Fibroblast of skin of abdomen (primary cell): ENCODE results near the gene SLC39A7.
A peak's percentile ranks its signal among the peaks of the same experiment; 100 is the strongest.

ENCODE experiments used
- DNase-seq: peaks from one replicate; pipeline ENCODE4 v3.0.0-alpha.2; 2013

Gene SLC39A7

DNA sequence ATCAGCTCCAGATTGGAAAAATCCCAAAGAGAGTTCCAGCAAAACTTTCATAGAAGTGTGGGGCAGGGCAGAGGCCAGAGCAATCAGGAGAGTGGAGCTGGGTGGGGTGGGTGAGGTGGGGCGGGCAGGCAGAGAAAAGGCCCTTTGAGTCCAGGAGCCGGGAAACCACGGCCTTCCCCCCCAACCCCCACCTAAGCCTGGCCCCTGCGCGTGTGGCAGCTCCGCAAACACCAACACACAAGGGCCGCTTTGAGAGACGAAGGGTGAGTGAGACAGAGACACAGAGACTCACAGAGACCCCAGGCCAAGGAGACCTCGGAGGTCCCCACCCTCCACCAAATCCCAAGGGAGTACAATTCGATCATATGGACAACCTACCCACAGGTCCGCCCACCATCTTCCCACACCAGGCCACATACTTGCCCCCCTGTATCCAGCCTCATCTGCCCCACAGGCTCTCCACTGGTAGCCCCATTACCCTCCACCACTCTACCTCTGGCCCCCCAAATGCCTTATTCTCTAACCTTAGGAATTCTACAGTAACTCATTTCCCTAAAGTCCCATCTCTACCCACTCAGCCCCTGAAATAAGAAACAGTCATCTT lies 10.1 kb upstream of the SLC39A7 start:
- no peak for DNase-seq

DNA sequence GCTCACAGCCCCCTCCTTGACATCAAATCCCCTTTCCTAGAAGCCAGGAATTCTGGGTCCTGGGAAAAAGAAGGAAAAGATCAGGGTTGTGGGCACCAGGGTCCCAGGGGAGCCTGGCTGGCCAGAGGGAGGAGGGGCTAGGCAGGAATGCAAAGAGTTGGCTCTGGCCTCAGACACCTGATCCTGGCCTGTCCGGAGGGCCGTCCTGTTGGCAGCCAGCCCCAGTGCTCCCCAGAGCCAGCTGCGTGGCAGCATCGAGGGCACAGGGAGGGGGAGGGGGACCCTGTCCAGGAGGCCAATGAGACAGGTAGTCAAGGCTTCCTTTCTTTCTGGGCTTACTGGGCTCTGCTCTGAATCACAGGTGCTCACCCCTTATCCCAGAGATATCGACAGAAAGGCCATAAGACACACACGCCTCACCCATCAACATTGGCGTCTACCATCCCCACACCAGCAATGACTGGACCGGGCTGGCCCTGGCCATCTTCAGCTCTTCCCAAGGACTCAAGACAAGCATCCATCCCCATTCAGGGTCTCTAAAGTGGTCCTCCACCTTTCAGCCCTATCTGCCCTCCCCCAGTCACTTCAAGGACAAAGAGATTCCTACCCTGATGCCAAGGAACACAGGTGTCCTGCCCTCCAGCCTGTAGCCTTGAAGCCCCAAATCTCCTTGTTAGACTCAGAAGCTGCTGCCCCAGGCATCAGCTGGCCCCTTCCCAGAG lies 9.1 kb upstream of the SLC39A7 start:
- no peak for DNase-seq

DNA sequence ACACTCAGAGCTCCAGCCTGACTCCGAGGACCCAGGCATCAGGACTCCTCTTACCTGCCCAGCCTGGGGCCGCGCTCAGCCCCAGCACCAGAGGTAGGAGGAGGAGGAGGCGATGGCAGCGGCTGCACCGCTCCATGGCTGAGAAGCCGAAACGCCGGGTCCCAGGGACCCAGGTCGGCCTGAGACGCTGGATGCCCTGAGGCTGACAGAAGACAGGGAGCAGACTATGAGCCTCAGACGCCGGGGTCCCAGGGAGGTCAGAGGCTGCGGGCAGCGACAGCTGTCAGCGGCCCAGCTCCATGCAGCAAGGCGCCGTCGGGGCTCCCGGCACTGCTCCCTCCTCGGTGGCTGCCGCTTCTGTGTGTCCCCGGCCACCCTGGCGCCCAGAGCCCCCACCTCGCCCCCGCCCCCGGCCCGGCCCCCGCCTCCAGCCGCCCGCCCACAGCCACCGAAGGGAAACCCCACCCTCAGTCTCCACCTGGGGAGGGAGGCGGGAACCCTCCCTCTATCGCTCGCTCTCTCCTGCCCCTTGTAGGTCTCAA lies 8.5 kb upstream of the SLC39A7 start, which contains the start of gene COL11A2:
Gene COL11A2 (minus strand): TSS at position 363 of the 542 bp plus-strand sequence. CDS start 227 bp downstream, at position 136.
- no peak for DNase-seq

DNA sequence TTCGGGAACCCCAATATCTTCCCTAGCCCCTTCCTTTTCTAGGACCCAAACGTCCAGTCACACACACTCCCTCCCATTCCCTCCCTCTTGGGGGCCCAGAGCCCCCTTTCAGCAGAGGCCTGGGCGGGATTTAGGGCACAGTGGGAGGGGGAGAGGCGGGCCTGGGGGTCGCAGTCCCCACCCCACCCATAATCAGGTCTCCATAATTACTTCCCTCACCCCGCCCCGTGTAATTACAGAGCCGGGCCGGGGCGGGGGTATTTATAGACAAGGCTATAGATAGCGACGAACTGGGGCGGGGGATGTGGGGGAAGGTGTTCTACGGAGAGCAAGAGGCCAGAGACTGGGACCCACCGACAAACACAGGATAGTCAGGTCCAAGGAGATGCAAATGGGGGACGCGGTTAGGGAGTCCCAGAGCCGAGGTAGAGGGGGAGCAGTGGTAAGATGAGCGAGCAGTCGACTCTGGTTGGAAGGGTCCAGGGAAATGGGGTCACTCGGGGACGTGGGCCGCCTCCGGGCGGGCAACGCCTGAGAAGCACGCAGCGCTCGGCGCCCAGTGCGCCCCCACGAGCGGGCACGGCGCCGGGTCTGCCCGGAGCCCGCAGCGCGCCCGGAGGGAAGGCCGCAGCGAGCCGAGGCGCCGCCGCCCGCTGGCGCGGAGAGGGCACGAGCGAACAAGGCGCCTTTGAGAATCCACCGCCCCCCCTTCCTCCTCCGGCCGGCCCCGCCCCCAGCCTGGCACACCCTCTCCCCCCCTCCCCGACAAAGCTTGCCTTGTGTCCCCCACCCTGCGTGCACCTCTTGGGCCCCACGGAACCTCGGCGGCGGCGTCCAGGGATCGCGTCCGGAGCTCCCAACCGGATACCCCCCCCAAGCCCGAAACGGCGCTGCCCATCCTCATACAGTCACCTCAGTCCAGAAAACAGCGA lies 7.7 kb upstream of the SLC39A7 start:
- DNase-seq, result no peak

DNA sequence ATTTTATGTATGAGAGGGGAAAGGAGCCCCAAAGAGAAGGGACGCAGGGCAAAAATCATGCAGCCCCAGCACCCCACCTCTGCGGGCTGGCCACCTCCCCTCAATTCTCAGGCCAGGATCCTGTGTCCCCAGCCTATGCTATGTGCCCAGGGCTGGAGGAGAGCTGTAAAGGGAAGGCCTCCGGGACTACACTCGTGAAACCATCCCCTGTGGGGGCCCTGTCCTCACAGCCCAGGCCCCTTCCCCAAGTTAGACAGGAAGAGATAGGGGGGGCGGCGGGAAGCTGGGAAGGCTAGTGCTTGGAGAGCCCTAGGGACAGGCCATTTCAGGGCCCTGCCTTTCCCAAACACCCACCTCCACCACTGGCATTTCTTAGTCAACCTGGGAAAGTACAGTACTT lies 7.0 kb upstream of the SLC39A7 start:
- DNase-seq, result no peak

DNA sequence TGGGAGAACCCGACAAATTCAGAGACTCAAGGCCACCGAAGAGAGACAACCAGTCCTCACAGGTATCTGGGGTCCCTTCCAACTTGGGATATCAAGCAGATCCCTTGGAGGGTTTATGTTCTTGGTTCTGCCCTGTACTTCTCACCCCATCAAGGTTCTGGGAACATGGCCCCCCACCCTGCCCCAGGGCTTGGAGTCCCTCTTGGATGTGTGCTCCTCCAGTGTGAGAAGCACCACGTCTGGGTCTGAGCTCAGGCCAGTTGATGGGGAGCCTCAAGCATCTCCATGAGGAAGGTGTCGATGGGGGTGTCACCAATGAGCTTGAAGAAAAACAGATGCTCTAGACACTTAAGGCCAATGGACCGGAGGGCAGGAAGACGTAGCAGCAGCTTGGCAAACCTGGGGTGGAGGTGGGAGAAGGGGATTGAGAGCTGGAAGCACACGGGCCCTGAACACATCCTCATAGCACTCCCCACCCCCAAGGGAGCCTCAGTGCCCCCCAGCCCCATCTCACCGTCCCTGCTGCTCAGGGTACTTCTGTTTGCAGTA lies 6.2 kb upstream of the SLC39A7 start:
- DNase-seq, result no peak

DNA sequence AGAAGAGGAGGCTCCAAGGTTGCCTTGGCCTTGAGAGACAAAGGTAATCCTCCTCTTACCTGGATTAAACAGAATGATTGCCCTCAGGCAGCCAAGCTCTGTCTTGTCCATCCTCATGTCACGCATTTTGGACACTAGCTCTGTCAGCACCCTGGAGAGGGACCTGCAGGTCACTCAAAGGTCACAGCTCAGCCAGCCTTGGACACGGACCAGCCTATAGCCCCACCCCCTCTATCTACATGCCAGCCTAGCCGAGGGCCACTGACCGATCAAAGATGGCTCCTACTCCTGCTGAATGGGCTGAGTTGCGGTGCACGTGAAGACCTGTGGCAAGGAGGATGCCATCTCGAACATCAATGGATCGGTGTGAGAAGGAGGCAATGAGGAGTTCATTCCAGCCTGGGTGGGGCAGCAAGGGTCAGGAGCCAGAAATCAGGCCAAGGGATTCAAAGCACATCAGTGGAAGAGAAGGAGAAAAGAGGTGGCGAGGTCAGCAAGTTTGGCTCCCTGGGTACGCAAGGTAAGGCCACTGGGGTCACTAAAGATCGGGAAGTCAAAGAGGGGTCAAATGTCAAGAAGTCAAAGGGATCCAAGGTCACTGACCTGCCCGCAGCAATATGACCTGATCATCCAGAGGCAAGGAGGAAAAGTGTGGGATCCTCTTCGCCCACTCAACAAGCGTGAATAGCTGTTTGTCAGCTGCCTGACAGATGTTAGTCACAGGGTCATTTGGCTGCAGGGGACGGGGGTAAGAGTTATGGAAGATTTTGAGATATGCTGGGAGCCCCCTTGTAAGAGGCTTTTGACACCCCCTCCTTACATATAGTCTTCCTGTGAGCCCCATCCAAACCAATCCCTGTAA lies 5.1 kb upstream of the SLC39A7 start:
- DNase-seq, result no peak

DNA sequence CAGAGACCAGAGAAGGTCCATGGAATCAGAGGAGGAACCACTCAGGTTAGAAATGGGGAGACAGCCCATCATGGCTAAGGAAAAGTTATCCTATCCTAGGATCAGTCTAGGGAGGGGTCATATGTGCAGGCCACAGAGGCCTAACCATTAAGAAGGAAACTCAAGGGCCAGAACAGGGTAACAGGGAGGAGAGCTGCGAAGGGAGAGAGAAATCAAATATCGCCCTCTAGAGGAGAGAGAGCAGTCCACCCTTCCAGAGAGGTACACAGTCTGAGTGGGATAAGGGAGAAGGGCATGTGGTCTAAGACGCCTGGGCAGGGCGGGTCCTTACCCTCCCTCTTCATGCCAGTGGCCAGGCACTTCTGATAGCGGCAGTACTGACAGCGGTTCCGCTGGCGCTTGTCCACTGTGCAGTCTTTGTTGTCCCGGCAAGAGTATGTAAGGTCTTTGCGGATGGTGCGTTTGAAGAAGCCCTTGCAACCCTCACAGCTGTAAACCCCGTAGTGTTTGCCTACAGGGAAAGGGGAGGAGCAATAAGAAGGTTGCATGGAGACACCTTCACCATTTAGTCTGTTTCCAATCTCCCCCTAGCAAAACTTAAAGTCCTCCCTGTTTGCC lies 3.1 kb upstream of the SLC39A7 start:
- peak; percentile 51 for DNase-seq

DNA sequence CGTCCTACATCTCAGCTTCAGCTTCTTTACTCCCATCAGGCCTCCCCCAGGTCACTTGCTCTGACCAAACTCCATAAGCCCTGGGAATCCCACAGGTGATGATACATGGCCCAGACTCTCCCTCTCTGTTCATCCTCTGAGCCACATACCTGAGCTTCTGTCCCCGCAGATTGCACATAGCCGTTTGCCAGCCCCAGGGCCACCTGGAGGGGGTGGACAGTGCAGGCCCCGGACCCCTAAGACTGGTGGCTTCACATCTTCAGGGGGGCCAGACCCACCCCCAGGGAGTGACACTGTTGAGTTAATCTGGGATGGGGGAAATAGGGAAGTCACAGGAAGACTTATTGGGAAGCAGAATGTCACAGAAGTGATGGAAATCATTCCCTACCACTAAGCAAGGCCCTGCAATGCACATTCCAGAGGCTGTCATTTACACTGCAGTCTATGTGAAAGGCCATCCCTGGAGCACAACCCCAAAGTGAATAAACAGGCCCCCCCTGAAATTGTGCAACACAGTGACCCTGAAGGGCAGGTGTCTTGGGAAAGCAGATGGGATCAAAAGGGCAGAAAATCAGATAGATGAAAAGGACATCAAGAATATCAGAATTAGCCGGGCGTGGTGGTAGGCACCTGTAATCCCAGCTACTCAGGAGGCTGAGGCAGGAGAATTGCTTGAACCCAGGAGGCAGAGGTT lies 2.4 kb upstream of the SLC39A7 start:
- DNase-seq, result no peak

DNA sequence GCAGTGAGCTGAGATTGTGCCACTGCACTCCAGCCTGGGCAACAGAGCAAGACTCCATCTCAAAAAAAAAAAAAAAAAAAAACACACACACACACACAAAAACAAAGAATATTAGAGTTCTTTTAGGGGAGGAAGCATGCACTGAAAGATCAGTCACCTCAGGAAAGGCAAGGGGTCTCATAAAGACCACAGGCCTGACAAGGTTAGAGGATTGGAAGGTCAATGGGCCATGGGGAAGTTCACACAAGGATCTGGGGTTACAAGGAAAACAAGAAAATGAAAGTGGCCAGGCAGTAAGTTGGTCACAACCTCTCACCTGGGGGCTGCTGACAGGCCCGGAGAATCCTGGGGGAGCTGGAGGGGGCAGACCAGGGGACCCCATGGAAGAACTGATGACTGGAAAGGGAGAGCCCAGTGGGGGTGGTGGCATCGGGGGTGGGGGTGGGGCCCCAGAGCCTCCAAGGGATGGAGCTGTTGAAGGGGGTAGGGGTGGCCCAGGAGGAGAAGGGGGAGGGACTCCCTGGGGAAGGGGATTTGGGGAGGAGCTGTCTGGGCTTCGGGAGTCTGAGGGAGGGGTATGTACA lies 1.7 kb upstream of the SLC39A7 start:
- no peak for DNase-seq

DNA sequence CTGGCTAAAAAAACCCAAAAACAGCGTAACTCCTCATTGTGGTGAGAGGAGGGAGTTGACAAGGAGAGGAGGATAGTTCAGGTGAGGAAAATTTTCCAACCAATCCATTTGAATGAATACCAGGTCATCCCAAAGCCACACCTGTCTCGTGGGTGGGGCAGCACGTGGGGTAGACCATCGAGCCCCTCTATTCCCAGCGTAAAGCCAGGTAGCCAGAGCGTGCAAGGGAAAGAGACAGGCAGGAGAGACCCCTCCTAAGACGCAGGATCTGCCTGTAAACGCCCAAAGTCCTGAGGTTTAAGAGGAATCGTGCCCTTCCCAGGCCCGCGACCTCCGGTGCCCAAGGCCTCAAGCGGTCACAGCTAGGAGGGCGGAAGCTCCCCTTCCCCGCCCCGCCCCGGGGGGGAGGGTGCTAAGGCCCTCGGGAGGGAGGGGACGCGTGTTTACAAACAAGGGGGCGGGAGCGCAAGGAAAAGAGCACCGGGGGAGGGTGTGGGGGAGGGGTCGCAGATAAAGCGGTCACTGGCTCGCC lies 914 bp upstream of the SLC39A7 start:
- DNase-seq, result peak; percentile 45

DNA sequence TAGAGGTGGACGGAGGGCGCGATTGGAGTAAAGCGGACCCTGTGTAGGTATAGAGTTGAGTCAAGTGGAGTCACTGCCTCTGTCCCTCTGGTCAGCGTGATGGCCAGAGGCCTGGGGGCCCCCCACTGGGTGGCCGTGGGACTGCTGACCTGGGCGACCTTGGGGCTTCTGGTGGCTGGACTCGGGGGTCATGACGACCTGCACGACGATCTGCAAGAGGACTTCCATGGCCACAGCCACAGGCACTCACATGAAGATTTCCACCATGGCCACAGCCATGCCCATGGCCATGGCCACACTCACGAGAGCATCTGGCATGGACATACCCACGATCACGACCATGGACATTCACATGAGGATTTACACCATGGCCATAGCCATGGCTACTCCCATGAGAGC lies 479 bp downstream of the SLC39A7 start:
- no peak for DNase-seq

DNA sequence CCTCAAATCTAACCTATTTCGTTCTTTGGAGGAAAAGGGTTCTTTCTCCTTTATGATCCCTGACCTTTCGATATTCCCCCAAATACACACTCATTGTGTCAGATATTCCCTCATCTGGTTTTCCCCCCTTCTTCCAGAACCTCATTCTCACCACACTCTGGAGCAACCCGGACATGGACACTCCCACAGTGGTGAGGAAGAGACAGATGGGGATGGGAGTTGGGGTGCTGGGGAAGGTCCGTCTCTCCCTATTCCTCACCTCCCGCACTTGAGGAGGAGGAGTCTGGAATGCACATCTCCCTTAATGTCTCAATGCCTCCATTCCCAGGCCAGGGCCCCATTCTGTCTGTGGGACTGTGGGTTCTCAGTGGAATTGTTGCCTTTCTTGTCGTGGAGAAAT lies 1.3 kb downstream of the SLC39A7 start:
- DNase-seq, result no peak

DNA sequence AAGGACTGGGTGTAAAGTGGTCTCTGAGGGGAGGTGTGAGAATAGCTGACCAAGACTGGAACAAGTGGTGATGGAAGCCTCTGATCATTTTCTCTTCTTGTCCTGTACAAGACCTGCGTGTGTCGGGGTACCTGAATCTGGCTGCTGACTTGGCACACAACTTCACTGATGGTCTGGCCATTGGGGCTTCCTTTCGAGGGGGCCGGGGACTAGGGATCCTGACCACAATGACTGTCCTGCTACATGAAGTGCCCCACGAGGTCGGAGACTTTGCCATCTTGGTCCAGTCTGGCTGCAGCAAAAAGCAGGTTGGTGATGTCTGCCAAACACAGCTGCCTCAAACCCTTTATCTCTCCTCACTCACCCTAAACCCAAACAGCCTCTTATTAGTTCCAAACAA lies 2.1 kb downstream of the SLC39A7 start:
- DNase-seq, result no peak

DNA sequence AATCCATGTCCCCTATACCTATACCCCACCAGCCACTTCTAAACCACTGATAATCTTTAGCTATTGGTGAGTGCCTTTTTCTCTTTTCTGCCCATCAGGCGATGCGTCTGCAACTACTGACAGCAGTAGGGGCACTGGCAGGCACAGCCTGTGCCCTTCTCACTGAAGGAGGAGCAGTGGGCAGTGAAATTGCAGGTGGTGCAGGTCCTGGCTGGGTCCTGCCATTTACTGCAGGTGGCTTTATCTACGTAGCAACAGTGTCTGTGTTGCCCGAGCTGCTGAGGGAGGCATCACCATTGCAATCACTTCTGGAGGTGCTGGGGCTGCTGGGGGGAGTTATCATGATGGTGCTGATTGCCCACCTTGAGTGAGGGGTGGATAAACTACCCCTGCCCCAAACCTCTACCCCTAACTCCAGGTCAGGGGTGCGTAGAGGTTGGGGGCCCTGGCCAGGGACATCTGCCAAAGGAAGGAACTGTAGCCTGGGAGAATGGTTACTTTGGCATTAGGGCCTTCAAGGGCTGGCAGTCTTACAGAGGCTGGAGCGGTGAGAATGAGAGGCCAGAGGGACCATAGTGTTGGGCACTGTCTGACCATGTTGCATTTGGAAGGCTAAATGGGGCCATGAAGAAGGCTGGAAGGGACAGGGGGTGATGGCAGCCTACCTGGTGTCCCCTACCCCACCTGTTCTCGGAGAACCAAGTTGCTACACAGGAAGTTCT lies 2.9 kb downstream of the SLC39A7 start:
- DNase-seq, result no peak

DNA sequence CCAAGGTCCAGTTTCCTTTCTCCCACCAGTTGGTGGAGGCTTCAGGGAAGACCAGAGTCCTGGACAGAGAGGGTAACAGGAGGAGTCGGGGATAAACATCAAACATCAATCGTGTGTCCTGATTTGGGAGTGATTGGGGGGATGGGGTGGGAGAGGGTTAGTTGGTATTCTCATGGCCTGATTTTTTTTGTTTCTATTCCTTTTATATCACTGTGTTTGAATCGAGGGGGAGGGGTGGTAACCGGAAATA lies 3.4 kb downstream of the SLC39A7 start:
- DNase-seq, result no peak

DNA sequence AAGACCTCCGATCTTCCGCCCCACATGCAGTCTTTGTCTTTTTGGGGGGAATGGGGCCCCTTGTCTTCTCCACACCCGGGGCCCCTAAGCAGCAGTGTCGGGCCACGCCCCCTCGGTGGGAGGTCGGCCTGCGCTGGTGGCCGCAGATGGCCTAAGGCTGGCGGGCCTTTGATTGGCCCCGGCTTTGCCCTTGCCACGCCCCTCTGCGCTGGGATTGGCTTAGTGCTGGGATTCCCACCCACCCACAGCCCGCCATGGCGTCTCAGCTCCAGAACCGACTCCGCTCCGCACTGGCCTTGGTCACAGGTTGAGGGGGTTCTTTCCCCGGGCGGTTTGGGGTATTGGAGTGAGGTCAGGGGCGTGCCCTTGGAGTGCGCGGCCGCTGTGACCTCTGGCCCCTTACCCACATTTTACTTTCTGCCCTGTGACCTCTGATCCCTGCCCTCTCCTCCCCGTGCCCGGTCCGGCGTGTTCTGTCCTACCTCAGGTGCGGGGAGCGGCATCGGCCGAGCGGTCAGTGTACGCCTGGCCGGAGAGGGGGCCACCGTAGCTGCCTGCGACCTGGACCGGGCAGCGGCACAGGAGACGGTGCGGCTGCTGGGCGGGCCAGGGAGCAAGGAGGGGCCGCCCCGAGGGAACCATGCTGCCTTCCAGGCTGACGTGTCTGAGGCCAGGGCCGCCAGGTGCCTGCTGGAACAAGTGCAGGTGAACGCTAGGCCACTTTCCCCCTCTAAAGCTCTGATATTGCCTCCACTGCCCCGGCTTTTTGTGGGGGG lies 3.9 kb downstream of the SLC39A7 start, which contains the start of gene HSD17B8:
Gene HSD17B8 (plus strand): TSS at position 241 of the 776 bp plus-strand sequence. CDS start 14 bp downstream, at position 255.
- peak; percentile 91 for DNase-seq

DNA sequence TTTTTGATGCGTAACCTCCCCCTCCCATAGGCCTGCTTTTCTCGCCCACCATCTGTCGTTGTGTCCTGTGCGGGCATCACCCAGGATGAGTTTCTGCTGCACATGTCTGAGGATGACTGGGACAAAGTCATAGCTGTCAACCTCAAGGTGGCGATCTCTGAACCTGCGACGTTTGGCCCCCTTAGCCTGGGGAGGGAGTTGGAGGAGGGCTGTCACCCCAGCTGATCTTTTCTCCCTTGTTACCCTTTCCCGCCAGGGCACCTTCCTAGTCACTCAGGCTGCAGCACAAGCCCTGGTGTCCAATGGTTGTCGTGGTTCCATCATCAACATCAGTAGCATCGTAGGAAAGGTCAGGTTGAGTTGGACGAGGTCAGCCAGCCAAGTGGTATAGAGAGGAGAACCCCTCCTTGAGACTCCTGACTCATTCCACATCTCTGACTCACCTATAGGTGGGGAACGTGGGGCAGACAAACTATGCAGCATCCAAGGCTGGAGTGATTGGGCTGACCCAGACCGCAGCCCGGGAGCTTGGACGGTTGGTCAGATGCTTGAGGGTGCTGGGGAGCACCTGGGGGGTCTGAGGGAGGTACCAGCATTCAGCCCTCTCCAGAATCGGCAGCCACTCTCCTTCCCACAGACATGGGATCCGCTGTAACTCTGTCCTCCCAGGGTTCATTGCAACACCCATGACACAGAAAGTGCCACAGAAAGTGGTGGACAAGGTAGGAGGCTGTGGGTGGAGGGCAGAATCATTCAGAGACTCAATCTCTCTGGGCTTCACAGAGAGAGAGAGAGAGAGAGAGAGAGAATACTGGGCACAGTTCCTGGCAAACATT lies 4.7 kb downstream of the SLC39A7 start:
- DNase-seq, result peak; percentile 57
